Measurements from ENCODE around the gene KDM6B. TPM values are rescaled to one million over a fixed set of nuclear protein-coding genes. Genes with fewer than 3 reads are reported as not detected.

The KDM6B gene
- total and polyA plus RNA-seq, 9 of the 15 experiments (the other 6 are each of a cell fraction or from before 2014, with no cell fraction given): 0.01 to 22.9 (median 2.2) TPM

DNA sequence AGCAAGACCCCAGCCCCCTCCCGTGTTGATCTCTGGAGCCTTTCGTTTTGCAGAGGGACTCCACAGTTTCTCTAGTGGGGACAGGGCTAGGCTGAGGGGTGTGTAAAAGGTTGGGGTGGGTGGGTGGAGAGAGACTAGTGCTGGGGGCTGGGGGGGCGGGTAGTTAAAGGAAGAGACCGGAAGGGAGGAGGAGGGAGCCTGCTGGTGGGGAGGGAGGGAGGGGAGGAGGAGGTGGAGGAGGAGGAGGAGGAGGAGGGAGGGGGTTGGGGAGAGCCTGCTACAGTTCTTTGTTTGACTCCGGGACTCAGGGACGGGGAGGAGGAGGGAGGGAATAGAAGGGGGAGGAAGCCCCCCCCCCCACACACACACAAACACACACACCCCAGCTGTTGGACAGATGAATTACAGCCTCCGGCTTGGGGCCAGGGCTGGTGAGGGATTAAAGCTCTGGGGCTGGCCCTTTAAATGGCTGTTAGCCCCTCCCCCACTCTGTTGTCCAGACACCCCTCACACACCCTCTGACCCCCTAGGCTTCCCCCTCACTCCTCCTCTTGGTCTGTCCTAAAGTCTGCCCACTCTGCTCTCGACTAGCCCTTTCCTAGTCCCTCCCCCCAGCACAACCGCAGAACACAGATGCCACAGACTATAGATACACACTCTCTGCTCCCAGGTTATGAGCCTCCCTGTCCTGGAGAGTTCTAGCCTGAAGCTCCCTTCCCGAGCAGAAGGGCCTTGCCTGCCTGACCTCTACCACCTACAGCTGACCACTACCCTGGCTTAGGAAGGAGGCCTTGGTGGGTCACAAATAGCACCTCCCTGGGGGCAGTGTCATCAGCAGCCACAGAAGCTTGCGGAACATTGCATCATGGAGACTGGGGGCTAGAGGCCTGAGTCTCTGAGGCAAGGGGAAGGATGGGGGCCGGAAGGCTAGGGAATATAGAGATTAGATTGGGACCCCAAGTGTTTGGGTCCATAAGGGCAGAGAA, 4.4 kb downstream of the KDM6B start (continued):
- TF ChIP-seq, protein P1, sequence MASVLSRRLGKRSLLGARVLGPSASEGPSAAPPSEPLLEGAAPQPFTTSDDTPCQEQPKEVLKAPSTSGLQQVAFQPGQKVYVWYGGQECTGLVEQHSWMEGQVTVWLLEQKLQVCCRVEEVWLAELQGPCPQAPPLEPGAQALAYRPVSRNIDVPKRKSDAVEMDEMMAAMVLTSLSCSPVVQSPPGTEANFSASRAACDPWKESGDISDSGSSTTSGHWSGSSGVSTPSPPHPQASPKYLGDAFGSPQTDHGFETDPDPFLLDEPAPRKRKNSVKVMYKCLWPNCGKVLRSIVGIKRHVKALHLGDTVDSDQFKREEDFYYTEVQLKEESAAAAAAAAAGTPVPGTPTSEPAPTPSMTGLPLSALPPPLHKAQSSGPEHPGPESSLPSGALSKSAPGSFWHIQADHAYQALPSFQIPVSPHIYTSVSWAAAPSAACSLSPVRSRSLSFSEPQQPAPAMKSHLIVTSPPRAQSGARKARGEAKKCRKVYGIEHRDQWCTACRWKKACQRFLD (CRISPR knock-in tag; IDR thresholded peaks at IDR 0.05): 0 out of 2 replicates have a peak, but pooled peaks have one; percentile 8
- 0 out of 2 replicates have a peak, but pooled peaks have one; percentile 50 for TF ChIP-seq RHOXF2B (CRISPR knock-in tag; conservative IDR thresholded peaks at IDR 0.05)
- TF ChIP-seq MYC (IDR thresholded peaks at IDR 0.05; ENCODE audit: low read depth, low read length): peak; percentile 63
- no peak for TF ChIP-seq MYC (CRISPR knock-in tag; IDR thresholded peaks at IDR 0.05; ENCODE audit: borderline replicate concordance, low read depth)
- TF ChIP-seq, protein P2, sequence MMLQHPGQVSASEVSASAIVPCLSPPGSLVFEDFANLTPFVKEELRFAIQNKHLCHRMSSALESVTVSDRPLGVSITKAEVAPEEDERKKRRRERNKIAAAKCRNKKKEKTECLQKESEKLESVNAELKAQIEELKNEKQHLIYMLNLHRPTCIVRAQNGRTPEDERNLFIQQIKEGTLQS (IDR thresholded peaks at IDR 0.05): peak; percentile 97
- TF ChIP-seq, protein P2 (CRISPR knock-in tag; conservative IDR thresholded peaks at IDR 0.05): no peak
- TF ChIP-seq, protein P3, sequence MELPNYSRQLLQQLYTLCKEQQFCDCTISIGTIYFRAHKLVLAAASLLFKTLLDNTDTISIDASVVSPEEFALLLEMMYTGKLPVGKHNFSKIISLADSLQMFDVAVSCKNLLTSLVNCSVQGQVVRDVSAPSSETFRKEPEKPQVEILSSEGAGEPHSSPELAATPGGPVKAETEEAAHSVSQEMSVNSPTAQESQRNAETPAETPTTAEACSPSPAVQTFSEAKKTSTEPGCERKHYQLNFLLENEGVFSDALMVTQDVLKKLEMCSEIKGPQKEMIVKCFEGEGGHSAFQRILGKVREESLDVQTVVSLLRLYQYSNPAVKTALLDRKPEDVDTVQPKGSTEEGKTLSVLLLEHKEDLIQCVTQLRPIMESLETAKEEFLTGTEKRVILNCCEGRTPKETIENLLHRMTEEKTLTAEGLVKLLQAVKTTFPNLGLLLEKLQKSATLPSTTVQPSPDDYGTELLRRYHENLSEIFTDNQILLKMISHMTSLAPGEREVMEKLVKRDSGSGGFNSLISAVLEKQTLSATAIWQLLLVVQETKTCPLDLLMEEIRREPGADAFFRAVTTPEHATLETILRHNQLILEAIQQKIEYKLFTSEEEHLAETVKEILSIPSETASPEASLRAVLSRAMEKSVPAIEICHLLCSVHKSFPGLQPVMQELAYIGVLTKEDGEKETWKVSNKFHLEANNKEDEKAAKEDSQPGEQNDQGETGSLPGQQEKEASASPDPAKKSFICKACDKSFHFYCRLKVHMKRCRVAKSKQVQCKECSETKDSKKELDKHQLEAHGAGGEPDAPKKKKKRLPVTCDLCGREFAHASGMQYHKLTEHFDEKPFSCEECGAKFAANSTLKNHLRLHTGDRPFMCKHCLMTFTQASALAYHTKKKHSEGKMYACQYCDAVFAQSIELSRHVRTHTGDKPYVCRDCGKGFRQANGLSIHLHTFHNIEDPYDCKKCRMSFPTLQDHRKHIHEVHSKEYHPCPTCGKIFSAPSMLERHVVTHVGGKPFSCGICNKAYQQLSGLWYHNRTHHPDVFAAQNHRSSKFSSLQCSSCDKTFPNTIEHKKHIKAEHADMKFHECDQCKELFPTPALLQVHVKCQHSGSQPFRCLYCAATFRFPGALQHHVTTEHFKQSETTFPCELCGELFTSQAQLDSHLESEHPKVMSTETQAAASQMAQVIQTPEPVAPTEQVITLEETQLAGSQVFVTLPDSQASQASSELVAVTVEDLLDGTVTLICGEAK (IDR thresholded peaks at IDR 0.05): no peak
- TF ChIP-seq, protein P3 (CRISPR knock-in tag; IDR thresholded peaks at IDR 0.05): no peak
- no peak for TF ChIP-seq SRSF3 (IDR thresholded peaks at IDR 0.05; ENCODE audit: insufficient read depth, low read length)
- TF ChIP-seq HDAC2 (IDR thresholded peaks at IDR 0.05): peak; percentile 41; the same call in 1 of the 2 replicates
- TF ChIP-seq MEIS2 (IDR thresholded peaks at IDR 0.05; ENCODE audit: partially characterized antibody): peak; percentile 68
- peak; percentile 92 for TF ChIP-seq BRD9 (IDR thresholded peaks at IDR 0.05; ENCODE audit: low read depth, partially characterized antibody)
- TF ChIP-seq ZBTB7A (IDR thresholded peaks at IDR 0.05; ENCODE audit: borderline replicate concordance, control insufficient read depth, low read depth, low read length): no peak; the same call in 1 of the 2 replicates
- peak; percentile 82 for TF ChIP-seq EP300 (IDR thresholded peaks at IDR 0.05; ENCODE audit: low read length)
- no peak for TF ChIP-seq BDP1 (IDR thresholded peaks at IDR 0.05; ENCODE audit: insufficient read depth, insufficient read length)
- TF ChIP-seq ZSCAN29 (IDR thresholded peaks at IDR 0.05): no peak

Measured in K562 (cell line).